PFSK-1 (cell line): ENCODE data around the gene IGFBPL1.

Experiments
- POLR2AphosphoS5 ChIP-seq: IDR thresholded peaks from 2 replicates; pipeline ENCODE4 v1.6.1; 2012; ENCODE audit warnings: low read depth, mild to moderate bottlenecking, control low read depth, low read length, moderate library complexity
- SIN3A ChIP-seq: IDR thresholded peaks from 2 replicates; pipeline ENCODE4 v1.6.1; 2012; ENCODE audit warnings: mild to moderate bottlenecking, low read length, moderate library complexity, borderline replicate concordance; ENCODE audit not compliant: insufficient read depth
- TAF1 ChIP-seq: IDR thresholded peaks from 2 replicates; pipeline ENCODE4 v1.6.1; 2012; ENCODE audit warnings: low read length, control low read depth, borderline replicate concordance; ENCODE audit not compliant: insufficient read depth
- TF ChIP-seq, protein P1 (sequence below), 2 experiments: IDR thresholded peaks; 2 replicates each; pipeline versions ENCODE4 v1.6.1 to v1.8.0; 2011 to 2012; ENCODE audit warnings: low read depth in 2 of 2, low read length in 2 of 2, control low read depth in 1 of 2, inconsistent platforms in 1 of 2, mild to moderate bottlenecking in 1 of 2, moderate library complexity in 1 of 2; ENCODE audit not compliant: insufficient read depth in 1 of 2

DNA sequence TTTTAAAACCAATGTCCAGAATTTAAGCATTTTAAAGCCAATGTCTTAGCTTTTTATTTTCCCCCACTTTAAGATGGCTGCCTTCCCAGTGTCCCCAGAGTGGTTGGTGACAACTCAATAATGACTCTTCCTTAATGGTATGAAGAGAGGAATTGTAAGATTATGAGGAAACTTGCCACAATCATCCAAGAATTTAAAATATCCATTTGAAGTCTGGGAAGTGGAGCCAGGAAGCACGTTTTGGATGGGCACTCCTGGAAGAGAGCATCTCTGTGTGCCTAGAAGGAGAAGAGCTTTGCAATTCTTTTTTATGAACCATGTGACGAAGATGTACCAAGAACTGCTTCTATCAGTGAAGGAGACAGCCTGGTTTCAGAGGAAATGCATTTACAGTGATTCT, 11.3 kb upstream of the IGFBPL1 start:
- TF ChIP-seq POLR2AphosphoS5 (no peak), TAF1 (no peak), SIN3A (no peak)
- TF ChIP-seq, protein P1, sequence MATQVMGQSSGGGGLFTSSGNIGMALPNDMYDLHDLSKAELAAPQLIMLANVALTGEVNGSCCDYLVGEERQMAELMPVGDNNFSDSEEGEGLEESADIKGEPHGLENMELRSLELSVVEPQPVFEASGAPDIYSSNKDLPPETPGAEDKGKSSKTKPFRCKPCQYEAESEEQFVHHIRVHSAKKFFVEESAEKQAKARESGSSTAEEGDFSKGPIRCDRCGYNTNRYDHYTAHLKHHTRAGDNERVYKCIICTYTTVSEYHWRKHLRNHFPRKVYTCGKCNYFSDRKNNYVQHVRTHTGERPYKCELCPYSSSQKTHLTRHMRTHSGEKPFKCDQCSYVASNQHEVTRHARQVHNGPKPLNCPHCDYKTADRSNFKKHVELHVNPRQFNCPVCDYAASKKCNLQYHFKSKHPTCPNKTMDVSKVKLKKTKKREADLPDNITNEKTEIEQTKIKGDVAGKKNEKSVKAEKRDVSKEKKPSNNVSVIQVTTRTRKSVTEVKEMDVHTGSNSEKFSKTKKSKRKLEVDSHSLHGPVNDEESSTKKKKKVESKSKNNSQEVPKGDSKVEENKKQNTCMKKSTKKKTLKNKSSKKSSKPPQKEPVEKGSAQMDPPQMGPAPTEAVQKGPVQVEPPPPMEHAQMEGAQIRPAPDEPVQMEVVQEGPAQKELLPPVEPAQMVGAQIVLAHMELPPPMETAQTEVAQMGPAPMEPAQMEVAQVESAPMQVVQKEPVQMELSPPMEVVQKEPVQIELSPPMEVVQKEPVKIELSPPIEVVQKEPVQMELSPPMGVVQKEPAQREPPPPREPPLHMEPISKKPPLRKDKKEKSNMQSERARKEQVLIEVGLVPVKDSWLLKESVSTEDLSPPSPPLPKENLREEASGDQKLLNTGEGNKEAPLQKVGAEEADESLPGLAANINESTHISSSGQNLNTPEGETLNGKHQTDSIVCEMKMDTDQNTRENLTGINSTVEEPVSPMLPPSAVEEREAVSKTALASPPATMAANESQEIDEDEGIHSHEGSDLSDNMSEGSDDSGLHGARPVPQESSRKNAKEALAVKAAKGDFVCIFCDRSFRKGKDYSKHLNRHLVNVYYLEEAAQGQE (IDR thresholded peaks at IDR 0.05; ENCODE audit: insufficient read depth in 1 of 2, low read depth in 2 of 2, low read length in 2 of 2) = no peak
